ENCODE measurements around the gene TNPO3.
"Not testable (repeated sequence)": the region's sequence is repeated elsewhere in the genome, so short reads cannot be mapped to it uniquely, and the experiment has no call there.

TNPO3 gene

GRCh38 chr7:129067943-129068548, 13.1 kb upstream of the TNPO3 start:
- DNase-seq = no peak

GRCh38 chr7:129067132-129067561, 12.2 kb upstream of the TNPO3 start:
- not testable (repeated sequence) for DNase-seq

DNA sequence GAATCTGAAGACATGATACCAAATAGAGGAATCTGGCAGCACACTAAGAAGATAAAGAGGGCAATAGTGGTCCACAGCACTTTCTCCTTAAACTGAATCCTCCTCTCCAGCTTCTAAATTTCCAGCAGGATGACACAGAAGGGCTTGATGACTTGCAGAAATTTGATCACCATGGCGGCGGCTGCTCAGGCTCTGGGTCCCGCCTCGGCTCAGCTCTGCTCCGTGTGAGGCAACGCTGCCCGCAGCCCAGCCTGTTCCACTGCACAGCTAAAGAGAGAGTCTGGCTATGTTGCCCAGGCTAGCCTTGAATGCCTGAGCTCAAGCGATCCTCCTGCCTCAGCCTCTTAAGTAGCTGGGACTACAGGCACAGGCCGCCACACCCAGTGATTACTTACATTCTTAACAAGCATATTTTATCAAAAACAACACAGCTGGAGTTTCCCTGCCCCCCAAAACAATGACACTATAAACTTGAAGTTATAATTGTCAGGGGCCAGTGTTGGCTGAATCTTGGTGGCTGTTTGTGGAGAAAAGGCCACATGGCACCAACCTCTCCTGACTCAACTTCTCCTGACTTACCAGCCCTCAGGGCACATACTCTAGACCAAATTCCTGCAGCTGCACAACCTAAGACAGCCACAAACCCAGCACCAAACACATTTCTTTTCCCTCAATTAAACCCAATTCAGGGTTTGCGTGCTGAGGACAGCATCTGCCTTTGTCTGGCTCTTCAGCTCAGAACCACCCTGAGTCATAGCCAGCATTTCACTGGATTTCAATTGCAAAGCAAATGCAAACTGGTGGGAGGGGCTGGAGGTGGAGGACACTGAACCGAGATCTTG, 11.6 kb upstream of the TNPO3 start:
- no peak for DNase-seq

- DNase-seq = no peak
Measured at GRCh38 chr7:129055861-129056464, 1.1 kb upstream of the TNPO3 start.

- no peak for DNase-seq
Measured at GRCh38 chr7:129055294-129055816, 444 bp upstream of the TNPO3 start.

GRCh38 chr7:129053938-129054437, 923 bp downstream of the TNPO3 start:
- no peak for DNase-seq

DNA sequence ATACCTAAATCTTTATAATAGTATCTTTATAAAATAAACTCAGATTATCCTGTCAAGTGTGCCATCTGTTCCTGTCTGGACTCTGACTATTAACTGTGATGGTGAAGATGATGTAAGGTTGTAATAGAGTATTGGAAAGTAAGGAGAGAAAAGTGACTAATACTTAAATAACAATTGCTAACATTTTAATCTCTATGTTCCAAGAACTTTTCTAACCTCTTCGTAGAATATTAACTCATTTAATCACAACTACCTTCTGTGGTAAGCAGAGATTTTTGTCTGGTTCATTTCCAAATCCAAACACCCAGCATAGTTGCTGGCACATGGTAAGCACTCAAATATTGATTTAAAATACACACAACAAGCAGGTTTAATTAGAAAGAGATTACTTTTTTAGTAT, 2.5 kb downstream of the TNPO3 start:
- no peak for DNase-seq

- not testable (repeated sequence) for DNase-seq
Measured at GRCh38 chr7:129051459-129051858, 3.5 kb downstream of the TNPO3 start.

DNA sequence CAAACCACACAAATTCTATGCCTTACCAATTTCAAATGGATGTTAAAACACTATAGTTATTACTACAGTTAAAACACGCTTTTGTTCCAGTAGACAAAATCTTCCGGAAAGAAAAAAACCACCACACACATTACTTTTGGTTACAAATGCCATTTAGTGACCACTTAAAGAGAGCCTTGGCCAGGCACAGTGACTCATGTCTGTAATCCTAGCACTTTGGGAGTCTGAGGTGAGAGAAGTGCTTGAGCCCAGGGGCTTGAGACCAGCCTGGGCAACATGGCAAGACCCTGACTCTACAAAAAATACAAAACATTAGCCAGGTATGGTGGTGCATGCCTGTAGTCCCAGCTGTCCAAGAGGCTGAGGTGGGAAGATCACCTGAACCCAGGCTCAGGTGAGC, 7.2 kb downstream of the TNPO3 start:
- DNase-seq = no peak

- no peak for DNase-seq
Measured at GRCh38 chr7:129045682-129046081, 9.2 kb downstream of the TNPO3 start.

- DNase-seq = no peak
Measured at GRCh38 chr7:129043012-129043411, 11.9 kb downstream of the TNPO3 start.

GRCh38 chr7:129041142-129042085, 13.5 kb downstream of the TNPO3 start:
- DNase-seq = no peak

- DNase-seq = not testable (repeated sequence)
Measured at GRCh38 chr7:129038468-129038867, 16.4 kb downstream of the TNPO3 start.

DNA sequence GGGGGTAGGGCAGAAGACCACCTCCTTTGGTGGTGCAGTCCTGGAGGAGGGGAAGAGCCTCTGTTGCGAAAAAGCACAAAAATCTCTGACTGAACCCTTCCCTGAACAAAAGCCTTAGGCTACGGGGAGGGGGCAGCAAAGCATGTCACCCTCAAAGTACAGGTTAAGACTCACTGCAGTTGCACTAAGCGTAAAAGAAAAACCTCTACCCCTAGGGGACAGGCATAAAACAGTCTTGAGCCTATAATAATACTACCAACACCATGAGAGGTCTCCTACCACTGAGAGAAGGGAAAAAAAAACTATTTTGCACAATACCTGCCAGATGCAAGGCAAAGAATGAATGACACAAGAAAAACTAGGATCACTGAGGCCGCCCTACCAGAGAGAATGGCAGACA, 17.3 kb downstream of the TNPO3 start:
- DNase-seq = no peak

GRCh38 chr7:129032017-129032416, 22.9 kb downstream of the TNPO3 start:
- no peak for DNase-seq

DNA sequence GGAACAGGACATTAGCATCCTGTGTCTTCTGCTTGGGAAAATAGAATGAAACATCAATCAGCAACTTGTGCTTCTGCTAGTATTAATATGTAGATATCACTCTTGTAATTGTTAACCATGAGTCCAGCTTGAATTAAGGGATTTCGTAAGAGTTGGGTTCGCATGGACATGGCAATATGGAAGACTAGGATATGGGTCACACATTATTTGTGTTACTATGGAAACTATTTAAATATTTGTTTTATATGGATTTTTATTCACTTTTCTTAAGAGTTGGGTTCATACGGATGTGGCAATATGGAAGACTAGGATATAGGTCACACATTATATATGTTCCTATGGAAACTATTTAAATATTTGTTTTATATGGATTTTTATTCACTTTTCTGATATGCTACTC, 24.5 kb downstream of the TNPO3 start:
- no peak for DNase-seq

DNA sequence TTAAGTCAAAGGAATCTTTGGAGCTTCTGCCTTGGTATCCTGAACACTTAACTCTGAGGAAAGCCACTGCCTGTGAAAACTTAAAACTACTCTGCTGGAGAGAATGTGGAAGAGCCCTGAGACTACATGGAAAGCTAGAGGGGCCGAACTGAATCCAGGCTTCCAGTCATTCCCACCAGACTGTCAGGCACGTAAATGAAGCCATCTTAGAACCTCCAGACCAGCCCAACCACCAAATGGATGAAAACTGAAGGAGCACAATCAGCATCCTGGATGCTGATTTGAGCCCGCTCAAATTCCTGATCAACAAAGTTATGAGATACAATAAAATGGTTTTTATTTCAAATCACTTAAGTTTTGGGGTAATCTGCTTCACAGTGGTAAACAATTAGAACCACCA, 30.8 kb downstream of the TNPO3 start:
- DNase-seq = no peak

DNA sequence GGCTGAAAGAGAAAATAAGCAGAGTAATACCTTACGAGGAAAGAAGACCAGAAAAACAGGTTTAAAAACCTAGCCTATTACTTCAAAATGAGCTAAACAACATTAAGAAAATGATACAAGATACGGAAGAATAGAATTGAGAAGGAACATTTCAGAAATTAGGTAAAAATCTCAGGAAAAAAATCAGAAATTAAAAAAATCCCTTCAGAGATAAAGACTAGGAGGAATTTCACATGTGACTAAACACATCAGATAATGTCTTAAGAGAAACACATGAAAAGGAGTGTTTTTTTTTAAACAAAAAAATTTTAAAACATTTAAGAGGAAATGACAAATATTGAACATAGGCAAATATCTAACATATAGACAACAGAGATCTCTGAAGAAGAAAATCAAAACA, 33.3 kb downstream of the TNPO3 start:
- DNase-seq = no peak

DNA sequence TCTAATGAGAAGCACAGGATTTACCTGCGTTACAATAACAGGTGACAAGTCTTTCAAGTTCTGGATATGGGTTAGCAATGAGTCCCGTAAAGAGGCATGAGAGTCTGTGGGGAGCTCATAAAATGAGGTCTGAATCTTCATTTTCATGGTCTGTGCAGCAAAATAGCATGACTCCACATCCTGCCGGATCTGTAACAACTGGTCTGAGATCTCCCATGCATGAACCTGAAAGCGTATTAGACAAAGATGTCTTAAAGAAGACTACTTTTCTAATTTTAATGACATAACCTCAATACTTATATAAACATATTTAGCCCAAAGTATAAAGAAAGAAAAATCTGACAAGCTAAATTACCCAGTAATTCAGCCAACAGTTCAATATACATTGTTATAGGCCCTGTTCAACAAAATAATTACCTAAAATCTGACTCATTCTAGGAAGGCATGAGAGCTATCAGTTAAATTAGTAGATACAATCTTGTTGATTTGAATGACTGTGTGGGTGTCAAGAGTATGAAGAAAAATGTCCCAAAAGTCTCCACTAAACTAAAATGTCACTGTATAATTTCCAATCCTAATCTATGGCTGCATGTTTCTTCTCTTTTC, 36.9 kb downstream of the TNPO3 start:
- no peak for DNase-seq

DNA sequence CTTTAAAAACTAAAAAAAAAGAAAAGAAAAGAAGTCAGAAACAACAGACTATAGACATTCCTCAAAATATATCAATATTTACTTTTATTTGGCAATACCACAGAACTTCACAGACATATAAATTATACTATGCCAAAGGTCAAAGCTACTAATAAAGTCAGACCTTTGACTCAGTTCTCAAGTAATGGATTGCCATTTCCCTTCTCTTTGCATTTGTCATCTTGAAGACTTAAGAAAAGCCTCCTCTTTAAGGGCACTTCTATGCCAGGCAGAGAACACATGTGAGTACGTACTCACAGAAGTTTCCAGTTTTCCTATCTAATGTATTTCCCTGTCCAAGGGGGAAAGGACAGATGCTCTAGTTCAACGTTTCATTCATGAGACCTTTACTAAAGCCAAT, 37.6 kb downstream of the TNPO3 start:
- no peak for DNase-seq

GRCh38 chr7:129014501-129015101, 40.3 kb downstream of the TNPO3 start:
- DNase-seq = no peak
